Measurements from ENCODE around the gene UNC13C. TPM values are rescaled to one million over a fixed set of nuclear protein-coding genes. Genes with fewer than 3 reads are reported as not detected.

UNC13C gene
- total RNA-seq, 4 donors from 2014 or later: under 0.01 to 0.30 (median 0.21) TPM; not detected in 1

- TF ChIP-seq EP300 (IDR thresholded peaks at IDR 0.05) (no peak), POLR2A (IDR thresholded peaks at IDR 0.05) (no peak), CTCF (IDR thresholded peaks at IDR 0.05) (no peak)
These were observed 172.0 kb downstream of the UNC13C start for GRCh38 chr15:54150255-54150654.

GRCh38 chr15:54159012-54159411, 180.8 kb downstream of the UNC13C start:
- TF ChIP-seq POLR2A (IDR thresholded peaks at IDR 0.05) (no peak), EP300 (IDR thresholded peaks at IDR 0.05) (no peak), CTCF (IDR thresholded peaks at IDR 0.05) (no peak)
- Histone ChIP-seq H3K4me3 (no peak overlapping the region), H3K27ac (no peak overlapping the region), H3K9me3 (no peaks in the 10 kb centered on the region), H3K36me3 (no peaks in the 10 kb centered on the region), H3K27me3 (no peaks in the 10 kb centered on the region), H3K4me1 (no peaks in the 10 kb centered on the region)
- WGBS, 2 donors: 53 to 57% methylated on average over 4 of the region's 4 CpGs
- no peak for DNase-seq (ENCODE audit: low spot score in 2 of 2)

More at GRCh38 chr15:54150255-54150654, 172.0 kb downstream of the UNC13C start:
- no peak overlapping the region for H3K27ac ChIP-seq
- no peak for DNase-seq (ENCODE audit: low spot score in 2 of 2)
- 53 to 78% methylated on average over 4 of the region's 4 CpGs for WGBS, 2 donors
- no peak overlapping the region for H3K4me3 ChIP-seq
- H3K9me3 ChIP-seq: no peaks in the 10 kb centered on the region
- no peaks in the 10 kb centered on the region for H3K4me1 ChIP-seq
- H3K36me3 ChIP-seq: no peaks in the 10 kb centered on the region
- no peaks in the 10 kb centered on the region for H3K27me3 ChIP-seq

- 79 to 83% methylated on average over 1 of the region's 1 CpG for WGBS, 2 donors
- no peak for TF ChIP-seq CTCF (IDR thresholded peaks at IDR 0.05)
- TF ChIP-seq EP300 (IDR thresholded peaks at IDR 0.05): no peak
- TF ChIP-seq POLR2A (IDR thresholded peaks at IDR 0.05): no peak
- Histone ChIP-seq H3K27me3 (no peaks in the 10 kb centered on the region), H3K4me3 (no peak overlapping the region), H3K9me3 (no peaks in the 10 kb centered on the region), H3K36me3 (no peaks in the 10 kb centered on the region), H3K27ac (no peak overlapping the region), H3K4me1 (no peaks in the 10 kb centered on the region)
- no peak for DNase-seq (ENCODE audit: low spot score in 2 of 2)
These were observed 209.1 kb downstream of the UNC13C start for GRCh38 chr15:54187325-54187724.

GRCh38 chr15:54197995-54198394, 219.8 kb downstream of the UNC13C start:
- Histone ChIP-seq H3K4me1 (no peaks in the 10 kb centered on the region), H3K27ac (no peak overlapping the region), H3K36me3 (no peaks in the 10 kb centered on the region), H3K9me3 (peaks cover 0 to 19% (median 0%) of the 10 kb centered on the region in 4 donors), H3K4me3 (no peak overlapping the region), H3K27me3 (no peaks in the 10 kb centered on the region)
- WGBS, 2 donors: 70 to 76% methylated on average over 1 of the region's 1 CpG
- no peak for DNase-seq (ENCODE audit: low spot score in 2 of 2)
- no peak for TF ChIP-seq POLR2A (IDR thresholded peaks at IDR 0.05)
- TF ChIP-seq EP300 (IDR thresholded peaks at IDR 0.05): no peak
- no peak for TF ChIP-seq CTCF (IDR thresholded peaks at IDR 0.05)

- Histone ChIP-seq H3K4me1 (no peaks in the 10 kb centered on the region), H3K27me3 (no peaks in the 10 kb centered on the region), H3K4me3 (no peak overlapping the region), H3K36me3 (no peaks in the 10 kb centered on the region), H3K9me3 (no peaks in the 10 kb centered on the region), H3K27ac (no peak overlapping the region)
- WGBS, 2 donors: 90 to 91% methylated on average over 7 of the region's 7 CpGs
- TF ChIP-seq CTCF (IDR thresholded peaks at IDR 0.05): no peak
- no peak for TF ChIP-seq EP300 (IDR thresholded peaks at IDR 0.05)
- TF ChIP-seq POLR2A (IDR thresholded peaks at IDR 0.05): no peak
- no peak for DNase-seq (ENCODE audit: low spot score in 2 of 2)
These were observed 228.5 kb downstream of the UNC13C start for GRCh38 chr15:54206586-54207321.

All from tibial nerve (tissue), 4 donors.